Hepatocyte (in vitro differentiated cells): ENCODE measurements around the gene BBLN. TPM values are rescaled to one million over a fixed set of nuclear protein-coding genes. Genes with fewer than 3 reads are reported as not detected.
A peak's percentile ranks its signal among the peaks of the same experiment; 100 is the strongest.

Source experiments
- DNase-seq: peaks from one replicate; pipeline ENCODE4 v3.0.0-alpha.2; 2016; ENCODE audit warnings: low spot score
- H2AFZ ChIP-seq: fragments of 200-600 bp; sonication (generic); 2 replicates; pipeline ENCODE4 v1.6.0; 2016; ENCODE audit warnings: antibody characterized with exemption, mild to moderate bottlenecking
- H3K27ac ChIP-seq: fragments of 200-600 bp; sonication (generic); 2 replicates; pipeline ENCODE4 v1.5.1; 2016; ENCODE audit warnings: mild to moderate bottlenecking
- H3K27me3 ChIP-seq: fragments of 200-600 bp; sonication (generic); 2 replicates; pipeline ENCODE4 v1.6.1; 2016
- H3K36me3 ChIP-seq: fragments of 200-600 bp; sonication (generic); replicated peaks from 2 replicates; pipeline ENCODE4 v1.5.1; 2016; ENCODE audit warnings: low read depth; ENCODE audit not compliant: insufficient read depth
- H3K4me1 ChIP-seq: fragments of 200-600 bp; sonication (generic); 2 replicates; pipeline ENCODE4 v1.5.1; 2016; ENCODE audit warnings: mild to moderate bottlenecking, moderate library complexity; ENCODE audit not compliant: insufficient read depth
- H3K4me2 ChIP-seq: fragments of 200-600 bp; sonication (generic); 2 replicates; pipeline ENCODE4 v1.6.0; 2016
- H3K4me3 ChIP-seq: fragments of 200-600 bp; sonication (generic); 2 replicates; pipeline ENCODE4 v1.5.1; 2016; ENCODE audit warnings: mild to moderate bottlenecking
- H3K79me2 ChIP-seq: fragments of 200-600 bp; sonication (generic); 2 replicates; pipeline ENCODE4 v1.6.0; 2017; ENCODE audit warnings: mild to moderate bottlenecking
- H3K9me2 ChIP-seq: fragments of 200-600 bp; sonication (generic); replicated peaks from 2 replicates; pipeline ENCODE4 v1.6.0; 2017; ENCODE audit warnings: mild to moderate bottlenecking; ENCODE audit not compliant: insufficient read depth
- H3K9me3 ChIP-seq: fragments of 200-600 bp; sonication (generic); 2 replicates; pipeline ENCODE4 v1.5.1; 2016; ENCODE audit warnings: low read depth, mild to moderate bottlenecking
- H4K20me1 ChIP-seq: fragments of 200-600 bp; sonication (generic); 2 replicates; pipeline ENCODE4 v1.6.0; 2016; ENCODE audit warnings: mild to moderate bottlenecking; ENCODE audit not compliant: insufficient read depth, poor library complexity, severe bottlenecking
- EZH2 ChIP-seq: fragments of 200-600 bp; sonication (generic); IDR thresholded peaks from 2 replicates; pipeline ENCODE4 v1.6.1; 2016; ENCODE audit warnings: antibody characterized with exemption, mild to moderate bottlenecking, borderline replicate concordance
- EZH2phosphoT487 ChIP-seq: fragments of 200-600 bp; sonication (generic); IDR thresholded peaks from one replicate; pipeline ENCODE4 v1.6.1; 2018; ENCODE audit warnings: antibody characterized with exemption, mild to moderate bottlenecking, low read depth, moderate library complexity; ENCODE audit not compliant: unreplicated experiment, severe bottlenecking
- WGBS: methylation state at CpG from one replicate; pipeline ENCODE4 v1.1.6; 2016; ENCODE audit warnings: low lambda C conversion rate; ENCODE audit errors: missing lambda C conversion rate; 5-methylcytosine and 5-hydroxymethylcytosine counted together
- polyA plus RNA-seq: library from polyadenylated mRNA; unstranded; fragments of >200 nt; fragmentation: Nextera tagmentation; extraction: Ambion mirVana; gene quantifications from 2 replicates; pipeline ENCODE4 v1.2.1, GENCODE V29; 2016
- total RNA-seq: library from RNA; depleted of rRNA; stranded (reverse); fragments of >200 nt; gene quantifications from 2 replicates; pipeline ENCODE4 v1.2.3, GENCODE V29; 2014
- TF ChIP-seq, protein P1 (sequence below): fragments of 200-600 bp; sonication (generic); IDR thresholded peaks from 2 replicates; pipeline ENCODE4 v1.5.1; 2016; ENCODE audit warnings: antibody characterized with exemption, mild to moderate bottlenecking; ENCODE audit not compliant: poor library complexity

Gene BBLN
- total and polyA plus RNA-seq, 2 experiments from 2014 or later = 92.6 to 102 TPM

DNA sequence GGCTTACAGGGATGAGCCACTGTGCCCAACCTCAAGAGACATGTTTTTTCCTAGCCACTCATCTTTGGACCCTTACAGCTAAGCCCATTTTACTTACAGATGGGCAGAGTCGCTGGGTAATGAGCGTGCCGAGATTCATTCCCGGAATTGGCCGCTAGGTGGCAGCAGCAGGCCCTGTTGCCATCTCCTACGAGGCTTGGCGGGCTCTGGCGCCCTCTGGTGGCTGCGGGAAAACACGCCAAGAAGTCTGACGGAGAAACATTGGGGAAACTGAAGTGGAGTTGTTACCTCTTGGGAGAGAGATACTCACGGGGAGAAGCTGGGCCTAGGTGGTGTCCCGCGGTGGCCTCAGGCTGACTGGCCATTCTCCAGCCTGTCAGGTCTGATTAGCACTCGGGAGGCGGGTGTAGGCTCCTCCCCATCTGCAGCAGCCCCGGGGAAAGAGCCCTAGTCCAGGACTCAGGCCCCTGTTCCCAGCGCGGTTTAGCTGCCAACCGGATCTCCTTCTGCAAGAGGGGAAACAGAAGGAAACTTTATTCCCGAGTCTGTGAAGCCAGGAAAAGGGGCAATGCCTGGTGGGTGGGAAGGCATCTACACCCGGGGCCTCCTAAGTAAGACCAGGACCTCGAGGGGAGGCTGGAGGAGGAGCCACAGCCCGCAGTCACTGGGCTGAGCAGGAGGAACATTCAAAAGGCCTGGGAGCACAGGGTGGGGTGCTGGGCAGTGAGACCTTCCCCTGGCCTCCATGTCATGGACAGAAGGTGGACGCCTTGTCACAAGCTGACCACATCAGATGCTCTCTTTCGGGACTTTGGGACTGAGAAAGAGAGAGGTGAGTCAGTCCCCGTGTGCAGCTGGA is 42.2 kb upstream of the BBLN start:
- Histone ChIP-seq H3K4me1 (peaks cover 18% of the 10 kb centered on the region), H3K27ac (peak overlapping the region; percentile 86), H3K79me2 (peaks cover 8% of the 10 kb centered on the region), H3K36me3 (no peaks in the 10 kb centered on the region), H3K4me2 (peak overlapping the region; percentile 39), H3K9me2 (no peaks in the 10 kb centered on the region), H2AFZ (no peak overlapping the region), H3K27me3 (no peaks in the 10 kb centered on the region), H3K9me3 (no peaks in the 10 kb centered on the region), H3K4me3 (no peak overlapping the region), H4K20me1 (no peaks in the 10 kb centered on the region)
- TF ChIP-seq EZH2 (no peak), EZH2phosphoT487 (no peak)
- TF ChIP-seq, protein P1, sequence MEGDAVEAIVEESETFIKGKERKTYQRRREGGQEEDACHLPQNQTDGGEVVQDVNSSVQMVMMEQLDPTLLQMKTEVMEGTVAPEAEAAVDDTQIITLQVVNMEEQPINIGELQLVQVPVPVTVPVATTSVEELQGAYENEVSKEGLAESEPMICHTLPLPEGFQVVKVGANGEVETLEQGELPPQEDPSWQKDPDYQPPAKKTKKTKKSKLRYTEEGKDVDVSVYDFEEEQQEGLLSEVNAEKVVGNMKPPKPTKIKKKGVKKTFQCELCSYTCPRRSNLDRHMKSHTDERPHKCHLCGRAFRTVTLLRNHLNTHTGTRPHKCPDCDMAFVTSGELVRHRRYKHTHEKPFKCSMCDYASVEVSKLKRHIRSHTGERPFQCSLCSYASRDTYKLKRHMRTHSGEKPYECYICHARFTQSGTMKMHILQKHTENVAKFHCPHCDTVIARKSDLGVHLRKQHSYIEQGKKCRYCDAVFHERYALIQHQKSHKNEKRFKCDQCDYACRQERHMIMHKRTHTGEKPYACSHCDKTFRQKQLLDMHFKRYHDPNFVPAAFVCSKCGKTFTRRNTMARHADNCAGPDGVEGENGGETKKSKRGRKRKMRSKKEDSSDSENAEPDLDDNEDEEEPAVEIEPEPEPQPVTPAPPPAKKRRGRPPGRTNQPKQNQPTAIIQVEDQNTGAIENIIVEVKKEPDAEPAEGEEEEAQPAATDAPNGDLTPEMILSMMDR = peak; percentile 100
- 15% methylated on average over 26 of the region's 27 CpGs for WGBS
- peak; percentile 95 for DNase-seq

DNA sequence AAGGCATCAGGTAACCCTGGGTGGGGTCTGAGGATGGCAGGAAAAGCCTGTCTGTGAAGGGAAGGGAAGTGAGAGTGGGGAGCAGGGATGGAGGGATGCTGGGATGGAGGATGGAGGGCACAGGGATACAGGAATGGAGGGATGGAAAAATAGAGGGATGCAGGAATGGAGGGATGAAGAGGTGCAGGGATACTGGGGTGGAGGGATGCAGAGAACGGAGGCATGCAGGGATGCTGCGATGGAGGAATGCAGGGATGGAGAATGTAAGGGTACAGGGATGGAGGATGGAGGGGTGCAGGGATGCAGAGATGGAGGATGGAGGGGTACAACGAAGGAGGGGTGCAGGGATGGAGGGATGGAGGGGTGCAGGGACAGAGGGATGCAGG is 41.6 kb upstream of the BBLN start:
- no peaks in the 10 kb centered on the region for H3K9me2 ChIP-seq
- H3K4me2 ChIP-seq = peak overlapping the region; percentile 39
- H3K79me2 ChIP-seq = peaks cover 3% of the 10 kb centered on the region
- no peak overlapping the region for H3K4me3 ChIP-seq
- H3K36me3 ChIP-seq = no peaks in the 10 kb centered on the region
- peaks cover 18% of the 10 kb centered on the region for H3K4me1 ChIP-seq
- 86% methylated on average over 2 of the region's 3 CpGs for whole genome bisulfite sequencing
- no peak overlapping the region for H3K27ac ChIP-seq
- no peak overlapping the region for H2AFZ ChIP-seq
- H3K9me3 ChIP-seq = no peaks in the 10 kb centered on the region
- TF ChIP-seq, protein P1 = no peak
- TF ChIP-seq EZH2 = no peak
- no peak for TF ChIP-seq EZH2phosphoT487
- DNase-seq = no peak
- H3K27me3 ChIP-seq = no peaks in the 10 kb centered on the region
- H4K20me1 ChIP-seq = no peaks in the 10 kb centered on the region

DNA sequence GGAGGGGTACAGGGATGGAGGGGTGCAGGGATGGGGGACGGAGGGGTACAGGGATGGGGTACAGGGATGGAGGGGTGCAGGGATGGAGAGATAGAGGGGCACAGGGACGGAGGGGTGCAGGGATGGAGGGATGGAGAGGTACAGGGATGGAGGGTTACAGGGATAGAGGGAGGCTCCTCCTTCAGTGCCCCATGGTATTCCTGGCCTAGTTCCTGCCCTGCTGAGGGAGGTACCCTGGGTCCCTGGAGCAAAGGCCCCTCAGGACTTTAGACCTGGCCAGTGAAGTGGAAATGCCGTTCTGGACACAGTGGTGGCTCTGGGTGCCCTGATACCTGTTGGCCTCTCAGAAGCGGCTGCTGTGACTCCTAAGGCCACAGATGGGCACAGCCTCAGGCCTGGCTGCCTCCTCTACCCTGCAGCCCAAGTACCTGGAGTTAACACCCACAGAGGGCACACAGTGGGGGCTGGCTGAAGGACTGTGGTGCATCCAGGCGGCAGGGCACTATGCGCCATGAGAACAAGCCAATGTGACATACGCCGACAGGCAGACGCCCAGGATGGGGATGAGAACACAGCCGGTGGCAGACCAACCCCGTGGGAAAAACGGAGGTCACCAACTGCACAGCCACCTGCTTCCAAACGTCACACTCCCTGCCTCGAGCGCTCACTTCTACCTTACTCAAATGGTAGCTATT is 40.9 kb upstream of the BBLN start:
- DNase-seq = no peak
- Histone ChIP-seq H4K20me1 (no peaks in the 10 kb centered on the region), H3K4me2 (no peak overlapping the region), H3K4me1 (peaks cover 16% of the 10 kb centered on the region), H3K9me3 (no peaks in the 10 kb centered on the region), H2AFZ (no peak overlapping the region), H3K79me2 (peaks cover under 1% of the 10 kb centered on the region), H3K9me2 (no peaks in the 10 kb centered on the region), H3K27me3 (no peaks in the 10 kb centered on the region), H3K27ac (no peak overlapping the region), H3K4me3 (no peak overlapping the region), H3K36me3 (no peaks in the 10 kb centered on the region)
- TF ChIP-seq, protein P1 = no peak
- TF ChIP-seq EZH2phosphoT487 = no peak
- WGBS = 91% methylated on average over 13 of the region's 15 CpGs
